GM19023 (cell line): ENCODE results near the gene ACTR8.
A peak's percentile ranks its signal among the peaks of the same experiment; 100 is the strongest.

ENCODE experiments used
- ATAC-seq: cut with Tn5 transposase; IDR thresholded peaks from one replicate; pipeline ENCODE4 v1.9.1; 2021; ENCODE audit warnings: mild to moderate bottlenecking, moderate library complexity; ENCODE audit not compliant: unreplicated experiment

The ACTR8 gene

GRCh38 chr3:53836084-53836872, 45.7 kb downstream of the ACTR8 start:
- no peak for ATAC-seq

- no peak for ATAC-seq
These were observed 46.7 kb downstream of the ACTR8 start for GRCh38 chr3:53835257-53835656.

DNA sequence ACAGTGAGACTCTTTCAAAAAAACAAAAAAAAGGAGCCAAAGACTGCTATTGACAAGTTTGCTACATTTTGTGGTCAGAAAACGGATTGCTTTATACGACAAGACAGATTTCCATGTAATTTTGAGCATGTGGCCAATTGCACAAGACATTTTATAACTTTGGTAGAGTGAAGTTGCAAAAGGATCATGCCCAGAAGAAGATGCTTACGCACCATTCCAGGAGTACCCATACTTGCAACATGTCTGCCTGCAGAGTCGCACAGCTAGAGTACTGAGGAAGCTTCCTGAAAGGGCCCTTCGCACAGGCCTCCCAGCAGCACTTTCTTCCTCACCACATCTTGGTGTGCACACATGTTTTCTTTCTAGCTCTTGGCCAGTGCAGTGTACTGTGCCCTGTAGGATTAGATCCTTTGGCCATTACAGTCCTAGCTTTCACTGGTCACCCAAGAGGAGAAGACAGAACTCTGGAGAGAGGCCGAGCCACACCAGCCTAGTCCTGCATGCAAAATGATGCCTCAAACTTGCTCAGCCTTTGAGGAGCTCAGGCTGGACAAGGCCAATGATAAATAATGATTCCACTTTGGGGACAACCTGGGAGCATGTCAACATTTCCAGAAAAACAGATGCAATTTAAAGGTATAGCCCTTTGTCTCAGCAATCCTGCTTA, 47.4 kb downstream of the ACTR8 start:
- no peak for ATAC-seq

DNA sequence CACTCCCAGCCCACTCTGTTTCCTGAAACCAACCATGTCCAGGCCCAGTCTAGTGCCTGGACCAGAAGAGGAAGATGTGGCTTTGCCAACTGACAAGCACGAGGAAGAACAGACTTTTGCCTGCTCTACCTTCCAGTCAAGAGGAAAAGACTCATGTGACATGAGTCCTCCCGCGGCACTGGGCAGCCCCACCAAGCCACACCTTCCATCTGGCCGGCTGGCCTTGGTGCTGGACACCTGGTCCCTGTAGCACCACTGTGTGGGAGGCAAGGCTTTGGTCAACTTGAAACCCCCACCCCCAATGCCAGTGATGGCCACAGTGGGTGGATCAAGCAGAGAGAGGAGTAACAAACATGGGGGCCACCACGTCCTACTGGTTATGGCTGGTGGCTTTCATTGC, 48.3 kb downstream of the ACTR8 start:
- no peak for ATAC-seq

DNA sequence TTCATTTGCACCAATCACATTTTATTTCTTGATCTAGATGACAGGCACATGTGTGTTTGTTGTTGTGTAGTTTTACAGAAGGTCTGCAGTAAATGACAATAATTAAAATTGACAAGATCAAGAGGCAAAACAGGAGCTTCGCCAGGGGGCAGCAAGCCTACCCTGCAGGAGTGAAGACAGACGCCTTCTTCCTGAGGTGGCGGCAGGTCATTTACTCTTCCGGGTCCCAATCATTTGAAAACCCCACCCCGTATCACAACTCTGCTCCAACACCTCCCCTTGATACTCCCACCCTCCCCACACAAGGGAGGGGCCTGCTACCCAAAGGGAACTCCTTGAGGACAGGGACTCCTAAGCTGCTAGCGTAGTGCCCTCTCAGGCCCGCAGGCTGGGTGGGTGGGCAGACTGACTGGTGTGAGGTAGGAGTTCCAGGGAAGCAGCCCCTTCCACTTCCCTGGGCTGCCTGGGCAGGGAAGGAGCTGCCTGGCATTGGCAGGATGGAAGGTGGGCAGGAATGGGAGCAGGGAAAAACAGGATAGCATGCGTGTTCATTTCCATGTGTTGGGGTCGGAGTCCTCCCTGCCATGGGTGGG, 48.8 kb downstream of the ACTR8 start:
- ATAC-seq = no peak

DNA sequence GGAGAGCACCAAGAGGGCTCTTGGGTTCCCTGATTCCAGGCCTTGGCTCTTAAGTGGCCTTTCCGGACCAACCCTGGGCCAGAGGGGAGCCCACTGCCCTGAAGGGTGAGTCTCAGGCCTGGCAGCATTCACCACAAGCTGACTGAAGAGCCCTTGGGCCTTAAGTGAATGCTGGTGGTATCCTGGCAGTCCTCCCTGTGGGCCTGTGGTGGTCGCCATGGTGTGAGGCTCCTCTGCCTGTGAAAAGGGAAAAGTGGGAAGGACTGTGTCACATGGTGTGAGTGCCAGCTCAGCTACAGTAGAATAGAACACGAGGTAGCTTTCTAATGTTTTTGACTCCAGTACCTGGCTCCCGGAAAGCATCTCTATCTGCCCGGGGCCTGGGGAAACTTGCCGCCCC, 51.0 kb downstream of the ACTR8 start:
- no peak for ATAC-seq

DNA sequence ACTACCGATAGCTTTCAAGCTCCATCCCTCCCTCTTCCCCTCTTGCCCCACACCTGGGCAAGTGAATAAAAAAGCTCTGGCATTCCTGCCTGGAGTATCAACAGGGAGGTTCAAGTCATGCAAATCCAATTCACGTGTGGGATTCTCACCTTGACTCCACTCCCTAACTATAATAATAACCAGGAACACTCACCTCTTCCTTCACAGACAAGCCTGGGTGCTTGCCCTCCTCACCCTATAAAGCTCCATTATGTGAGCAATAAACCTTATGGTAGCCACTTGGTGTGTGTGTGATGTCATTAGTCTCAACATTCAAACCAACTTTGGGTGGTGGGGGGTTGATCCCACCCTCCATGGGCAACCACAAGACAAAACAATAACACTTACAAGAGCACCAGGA, 52.3 kb downstream of the ACTR8 start:
- ATAC-seq = no peak

- ATAC-seq = no peak
These were observed 53.4 kb downstream of the ACTR8 start for GRCh38 chr3:53828581-53828980.

GRCh38 chr3:53826048-53826447, 55.9 kb downstream of the ACTR8 start:
- ATAC-seq = no peak

DNA sequence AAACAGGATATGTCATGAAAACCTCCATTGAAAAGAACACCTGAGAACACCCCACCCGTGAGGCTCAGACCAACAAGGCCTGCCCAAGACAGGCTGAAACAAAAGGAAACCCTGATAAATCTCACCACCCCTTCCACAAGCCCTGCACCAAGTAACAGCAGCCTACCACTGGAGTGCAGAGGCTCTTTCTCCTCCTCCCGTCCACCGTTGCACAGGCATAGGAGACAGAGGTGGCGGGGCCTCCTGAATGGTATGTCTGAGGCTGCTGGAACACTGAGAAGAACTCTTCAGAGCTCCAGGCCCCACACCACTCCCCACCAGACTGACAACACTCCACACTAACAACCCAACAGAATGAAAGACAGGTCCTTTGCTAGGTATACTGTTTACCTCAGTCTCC, 57.2 kb downstream of the ACTR8 start:
- ATAC-seq = no peak

DNA sequence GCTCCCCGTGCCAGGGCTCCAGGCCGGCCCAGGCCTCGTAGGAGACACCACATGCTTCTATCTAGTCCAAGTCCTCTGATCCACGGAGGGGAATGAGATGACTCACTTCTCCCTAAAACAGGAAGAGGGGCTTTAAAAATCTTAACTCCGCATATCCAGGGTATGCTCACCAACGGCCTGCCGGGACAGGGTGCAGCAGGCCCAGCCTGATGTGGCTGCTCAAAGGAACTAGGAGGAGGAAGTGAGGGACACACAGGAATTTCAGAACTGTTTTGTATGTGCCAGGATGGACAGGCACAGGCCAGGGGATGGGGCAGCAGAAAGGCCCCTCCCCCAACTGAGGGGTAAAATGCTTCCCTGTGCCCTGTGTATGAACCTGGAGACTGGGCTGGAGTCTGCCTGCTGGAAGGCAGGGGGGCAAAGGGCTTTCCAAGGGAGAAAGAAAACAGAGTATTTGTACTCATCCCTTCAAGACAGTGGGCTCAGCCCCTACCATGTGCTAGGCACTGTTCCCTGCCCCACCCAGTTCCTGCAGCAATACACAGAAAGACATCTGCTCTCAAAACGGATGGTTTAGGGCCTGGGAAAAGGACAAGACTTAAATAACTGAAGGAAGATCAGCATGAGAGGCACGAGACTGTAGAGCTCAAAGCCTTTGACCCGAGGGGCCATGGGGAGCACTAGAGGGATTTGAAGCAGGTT, 57.8 kb downstream of the ACTR8 start:
- no peak for ATAC-seq

GRCh38 chr3:53823026-53823955, 58.7 kb downstream of the ACTR8 start:
- no peak for ATAC-seq

DNA sequence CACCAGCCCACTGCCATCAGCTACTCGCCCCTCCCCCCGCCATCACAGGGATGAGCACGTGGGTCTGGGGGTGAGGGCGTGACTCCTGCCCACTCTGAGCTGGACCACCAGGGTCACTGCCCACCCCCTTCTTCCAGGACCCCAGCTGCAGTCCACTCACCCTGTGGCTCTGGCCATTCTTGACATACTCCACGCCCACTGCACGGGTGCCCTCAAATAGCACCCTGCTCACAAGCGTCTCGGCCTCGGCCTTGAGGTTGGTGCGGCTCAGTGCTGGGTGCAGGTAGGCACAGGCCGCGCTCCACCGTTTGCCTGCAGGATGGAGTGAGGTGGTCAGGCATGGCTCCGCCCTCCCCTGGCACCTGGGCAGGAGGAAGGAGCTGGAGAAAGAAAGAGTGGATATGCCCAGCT, 59.6 kb downstream of the ACTR8 start:
- no peak for ATAC-seq

- peak; percentile 75 for ATAC-seq
These were observed 60.3 kb downstream of the ACTR8 start for GRCh38 chr3:53821631-53822121.

GRCh38 chr3:53820756-53821580, 61.0 kb downstream of the ACTR8 start:
- ATAC-seq = no peak

DNA sequence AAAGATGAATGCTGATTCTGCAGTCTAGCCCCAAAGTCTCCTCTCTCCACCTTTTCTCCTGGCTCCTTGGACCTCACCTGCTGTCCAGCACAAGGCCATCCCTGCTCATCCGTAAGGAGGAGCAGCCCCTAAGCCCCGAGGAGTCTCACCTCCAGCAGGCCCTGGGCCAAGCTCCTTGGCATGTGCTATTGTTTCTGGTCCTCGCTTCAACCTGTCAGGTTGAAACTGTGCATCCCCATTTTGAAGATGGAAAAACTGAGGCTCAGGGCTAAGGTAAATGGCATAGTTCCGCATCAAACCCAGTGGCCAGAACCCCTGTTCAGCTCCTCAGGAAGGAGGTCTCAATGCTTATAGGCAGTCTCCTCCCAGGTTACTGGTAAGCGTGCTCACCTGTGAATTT, 61.9 kb downstream of the ACTR8 start:
- no peak for ATAC-seq

DNA sequence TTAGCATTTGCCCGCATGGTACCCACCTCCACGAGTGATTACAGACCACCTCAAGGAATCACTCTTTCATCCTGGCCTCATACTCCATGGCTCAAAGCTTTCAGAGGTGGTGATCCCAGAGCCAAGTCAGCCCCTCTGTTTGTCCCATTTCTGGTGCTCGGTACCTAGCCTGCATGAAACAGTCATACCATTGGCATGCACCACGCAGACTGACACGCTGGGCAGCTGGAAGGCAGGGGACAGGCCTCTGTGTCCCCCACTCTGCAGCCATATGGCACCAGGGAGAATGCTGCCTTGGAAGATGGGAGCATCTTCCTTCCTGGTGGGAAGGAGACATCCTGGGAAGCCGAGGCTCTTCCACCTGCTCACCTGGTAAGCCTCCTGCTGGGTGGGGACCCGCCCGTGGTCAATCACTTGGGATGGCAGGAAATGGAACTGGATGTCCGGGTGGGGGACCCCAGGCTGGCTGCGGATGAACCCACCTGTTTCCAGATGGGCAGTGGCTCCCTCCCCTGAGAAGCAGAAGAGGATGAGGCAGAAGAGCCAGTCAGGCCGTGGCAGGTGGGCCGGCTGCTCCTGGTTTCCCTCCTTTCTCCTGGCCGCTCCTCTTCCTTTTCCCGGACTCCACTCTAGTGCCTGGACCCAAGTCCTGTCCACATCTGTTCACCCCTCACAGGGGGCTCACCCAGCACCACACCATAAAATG, 62.6 kb downstream of the ACTR8 start:
- ATAC-seq = no peak

DNA sequence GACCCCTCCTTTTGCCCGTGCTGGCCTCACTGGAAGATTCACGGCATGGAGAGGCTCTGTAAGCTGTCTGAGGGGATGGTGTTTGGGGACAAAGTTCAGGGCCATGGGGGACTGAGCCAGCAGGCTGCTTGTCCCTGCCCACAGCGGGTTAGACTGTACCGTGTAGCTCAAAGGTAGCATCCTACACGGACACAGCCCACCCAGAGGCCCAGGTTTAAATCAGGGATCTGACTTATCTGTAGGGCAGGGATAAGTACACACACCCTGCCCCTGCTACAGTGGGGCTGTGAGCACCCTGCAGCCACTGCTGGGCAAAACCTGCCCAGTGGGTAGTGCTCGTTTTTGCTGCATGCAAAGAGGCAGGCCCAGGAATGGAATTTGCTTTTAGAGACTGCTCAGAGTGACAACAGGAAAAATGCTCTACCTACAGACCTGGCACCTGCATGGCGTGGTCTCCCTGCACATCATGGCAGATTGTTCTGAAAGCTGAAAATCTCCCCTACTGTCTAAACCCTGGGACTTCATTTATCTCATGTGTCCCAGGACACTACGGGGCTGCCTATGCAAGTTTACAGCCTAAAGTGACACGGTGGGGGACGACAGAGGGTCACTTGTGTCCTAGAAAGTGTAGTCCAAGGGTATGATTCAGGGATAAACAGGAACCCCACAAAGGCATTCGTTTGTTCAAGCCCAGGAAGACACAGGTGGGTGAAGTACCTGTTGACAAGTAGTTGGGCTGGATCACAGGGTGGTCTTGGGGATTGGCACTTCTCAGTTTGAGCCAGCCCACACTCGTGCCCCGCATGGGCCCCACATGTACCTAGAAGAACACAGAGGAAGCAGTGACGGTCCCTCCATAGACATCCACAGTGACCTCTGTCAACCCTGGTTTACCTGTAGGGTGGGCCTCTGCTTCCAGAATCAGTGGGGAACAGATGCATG, 63.5 kb downstream of the ACTR8 start:
- no peak for ATAC-seq
